ENCODE measurements around the gene PARD6A. TPM values are rescaled to one million over a fixed set of nuclear protein-coding genes. Genes with fewer than 3 reads are reported as not detected.

PARD6A gene, protein sequence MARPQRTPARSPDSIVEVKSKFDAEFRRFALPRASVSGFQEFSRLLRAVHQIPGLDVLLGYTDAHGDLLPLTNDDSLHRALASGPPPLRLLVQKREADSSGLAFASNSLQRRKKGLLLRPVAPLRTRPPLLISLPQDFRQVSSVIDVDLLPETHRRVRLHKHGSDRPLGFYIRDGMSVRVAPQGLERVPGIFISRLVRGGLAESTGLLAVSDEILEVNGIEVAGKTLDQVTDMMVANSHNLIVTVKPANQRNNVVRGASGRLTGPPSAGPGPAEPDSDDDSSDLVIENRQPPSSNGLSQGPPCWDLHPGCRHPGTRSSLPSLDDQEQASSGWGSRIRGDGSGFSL
- 1.5 to 2.7 TPM (median 2.2 TPM) in 5 replicates for total RNA-seq (2022; extraction: Qiagen RNA extraction)

DNA sequence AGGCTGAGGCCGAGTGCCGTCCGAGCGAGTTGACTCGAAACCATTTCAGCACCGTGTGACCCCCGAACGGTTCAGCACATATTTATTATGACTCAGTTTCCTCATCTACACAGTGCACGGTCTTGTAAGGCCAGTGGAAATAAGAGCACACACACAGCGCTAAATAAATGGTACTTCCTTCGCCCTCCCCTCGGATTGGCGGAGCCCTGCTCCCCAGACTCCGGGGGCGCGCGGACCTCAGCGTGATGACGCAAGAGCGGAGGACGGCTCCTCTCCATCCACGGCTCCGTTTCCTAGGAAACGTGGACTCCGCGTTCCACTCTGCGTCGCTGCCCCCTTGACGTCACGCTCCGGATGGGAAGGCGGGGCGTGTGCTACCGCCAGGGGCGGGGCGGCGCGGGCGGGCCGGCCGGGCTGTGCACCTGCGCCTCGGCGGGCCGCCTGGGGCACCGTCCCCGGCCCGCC is at the start of gene PARD6A:
Gene PARD6A, plus strand, starts transcription at position 397 of the 465 bp plus-strand sequence. CDS start 79 bp downstream, outside the sequence.

DNA sequence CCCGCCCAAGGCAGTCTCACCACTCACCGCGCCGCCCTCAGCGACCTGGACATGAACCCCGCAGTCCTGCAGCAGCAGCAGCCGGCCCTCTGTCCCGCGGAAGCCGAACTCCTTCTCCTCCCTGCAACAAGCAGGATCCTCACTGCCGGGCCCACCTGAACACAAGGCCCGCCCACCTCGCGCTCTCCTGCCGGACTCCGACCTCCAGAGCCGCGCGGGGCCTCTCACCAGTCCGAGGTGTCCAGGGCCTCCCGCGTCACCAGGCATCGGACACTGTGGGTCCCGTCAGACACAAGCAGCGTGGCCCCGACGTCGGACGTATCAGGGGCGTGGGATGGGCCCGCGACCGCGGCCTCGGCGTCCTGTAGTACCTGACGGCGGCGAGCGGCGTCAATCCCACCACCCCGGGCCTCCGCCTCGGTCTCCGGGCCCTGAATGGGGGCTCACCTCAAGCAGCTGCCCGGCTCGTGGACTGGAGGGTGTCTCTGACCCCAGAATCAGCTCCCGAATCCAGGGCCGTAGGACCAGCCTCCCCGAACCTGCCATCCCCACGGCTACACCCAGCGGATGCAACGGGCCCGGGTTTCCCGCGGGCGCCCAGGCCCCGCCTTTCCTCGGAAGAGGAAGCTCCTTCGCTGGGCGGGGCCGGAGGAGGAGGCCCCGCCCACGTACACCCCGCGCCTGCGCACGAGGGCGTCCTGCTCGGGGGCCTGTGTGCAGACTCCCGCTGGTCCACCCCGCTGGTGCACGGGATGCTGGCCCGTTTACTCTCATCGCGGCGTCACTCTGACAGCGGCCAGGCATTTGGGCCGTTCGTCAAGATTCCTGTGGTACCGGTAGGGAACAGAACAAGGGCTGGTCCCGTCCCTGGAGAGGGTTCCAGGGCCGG is 841 bp upstream of the PARD6A start, which contains the start of gene ACD:
Gene ACD, minus strand, starts transcription at position 586 of the 889 bp plus-strand sequence. Its CDS starts 40 bp downstream, at position 546.

DNA sequence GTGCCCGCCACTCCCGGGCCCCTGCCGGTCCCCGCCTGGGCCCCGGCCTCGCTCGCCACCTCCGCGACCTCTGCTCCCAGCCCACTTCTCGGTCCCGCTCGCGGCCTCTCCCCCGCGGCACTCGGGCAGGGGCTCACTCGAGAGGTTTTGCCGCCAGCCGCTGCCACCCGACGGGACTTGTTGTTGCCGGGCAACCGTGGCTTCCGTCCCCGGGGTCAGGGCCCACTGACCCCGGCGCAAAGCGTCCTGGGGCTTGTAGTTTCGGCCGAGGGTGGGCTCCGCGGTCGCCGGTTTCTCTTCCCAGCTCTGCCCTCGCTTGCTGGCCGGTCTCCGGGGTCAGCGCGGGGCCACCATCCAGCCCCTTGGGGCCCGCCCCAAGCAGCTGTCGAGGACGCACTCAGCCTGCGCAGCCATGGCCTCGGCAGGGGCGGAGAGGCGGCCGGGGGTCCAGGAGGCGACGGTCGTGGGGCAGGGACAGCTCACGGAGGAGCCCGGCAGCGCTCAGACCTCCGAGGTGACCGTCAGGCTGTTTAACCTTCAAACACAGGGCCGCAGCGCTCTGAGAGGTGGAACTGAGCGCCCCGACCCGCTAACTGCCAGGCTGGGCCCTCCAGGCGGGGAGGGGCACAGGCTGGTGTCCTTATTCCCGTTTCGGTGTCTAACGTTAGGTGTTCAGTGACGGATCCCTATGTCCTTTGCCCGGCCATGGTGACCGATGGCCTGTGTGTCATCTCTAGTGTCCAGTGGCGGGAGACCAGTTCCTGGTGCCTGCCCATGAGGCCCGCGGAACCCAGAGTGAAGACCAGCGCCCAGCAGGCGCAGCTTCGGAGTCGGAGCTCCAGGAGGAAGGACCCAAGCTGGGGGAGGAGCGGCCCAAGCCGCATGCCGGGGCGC is 6.0 kb downstream of the PARD6A start, which contains the start of the genes C16orf86 and ENKD1:
Gene C16orf86, plus strand, starts transcription at position 256 of the 894 bp plus-strand sequence. Its CDS starts 157 bp downstream, at position 413.
Gene ENKD1, minus strand, starts transcription at position 192 of the 894 bp plus-strand sequence. CDS start 308 bp downstream, outside the sequence.

Other genes starting within 250 kb of the PARD6A start
- gene ZDHHC1, start 244.5 kb upstream of the PARD6A start, total RNA-seq (2022; extraction: Qiagen RNA extraction), result 4.2 to 7.1 TPM (median 6.6 TPM) in 5 replicates
- 2.1 to 2.7 TPM (median 2.1 TPM) in 5 replicates for gene HSD11B2, start 229.8 kb upstream of the PARD6A start, total RNA-seq (2022; extraction: Qiagen RNA extraction)
- gene ATP6V0D1, start 179.8 kb upstream of the PARD6A start, total RNA-seq (2022; extraction: Qiagen RNA extraction), result 106 to 121 TPM (median 117 TPM) in 5 replicates
- gene AGRP, start 177.4 kb upstream of the PARD6A start, total RNA-seq (2022; extraction: Qiagen RNA extraction), result 0.17 TPM in 1 of 5 replicates, not detected in the others
- 38.1 to 46.7 TPM (median 43.1 TPM) in 5 replicates for gene RIPOR1, start 132.1 kb upstream of the PARD6A start, total RNA-seq (2022; extraction: Qiagen RNA extraction)
- 32.3 to 36.0 TPM (median 33.3 TPM) in 5 replicates for gene CTCF, start 98.4 kb upstream of the PARD6A start, total RNA-seq (2022; extraction: Qiagen RNA extraction)
- gene CARMIL2, start 15.8 kb upstream of the PARD6A start, total RNA-seq (2022; extraction: Qiagen RNA extraction), result 1.2 to 3.1 TPM (median 2.6 TPM) in 5 replicates
- 31.5 to 38.9 TPM (median 36.7 TPM) in 5 replicates for gene ACD, start 700 bp upstream of the PARD6A start, total RNA-seq (2022; extraction: Qiagen RNA extraction)
- gene ENKD1, start 5.8 kb downstream of the PARD6A start, total RNA-seq (2022; extraction: Qiagen RNA extraction), result 5.7 to 12.3 TPM (median 10.1 TPM) in 5 replicates
- 0.08 to 0.15 TPM (median 0.12 TPM) in 4 of 5 replicates, not detected in the other for gene C16orf86, start 5.9 kb downstream of the PARD6A start, total RNA-seq (2022; extraction: Qiagen RNA extraction)
- gene GFOD2, start 58.4 kb downstream of the PARD6A start, total RNA-seq (2022; extraction: Qiagen RNA extraction), result 15.6 to 18.9 TPM (median 16.6 TPM) in 5 replicates
- gene RANBP10, start 145.6 kb downstream of the PARD6A start, total RNA-seq (2022; extraction: Qiagen RNA extraction), result 8.0 to 9.5 TPM (median 8.4 TPM) in 5 replicates
- gene TSNAXIP1, start 145.9 kb downstream of the PARD6A start, total RNA-seq (2022; extraction: Qiagen RNA extraction), result 0.21 to 0.63 TPM (median 0.44 TPM) in 5 replicates
- 26.5 to 41.7 TPM (median 40.0 TPM) in 5 replicates for gene THAP11, start 181.4 kb downstream of the PARD6A start, total RNA-seq (2022; extraction: Qiagen RNA extraction)
- 232 to 250 TPM (median 235 TPM) in 5 replicates for gene NUTF2, start 186.0 kb downstream of the PARD6A start, total RNA-seq (2022; extraction: Qiagen RNA extraction)
- 21.8 to 28.3 TPM (median 26.3 TPM) in 5 replicates for gene CENPT, start 186.7 kb downstream of the PARD6A start, total RNA-seq (2022; extraction: Qiagen RNA extraction)
- 47.8 to 62.7 TPM (median 58.0 TPM) in 5 replicates for gene EDC4, start 212.1 kb downstream of the PARD6A start, total RNA-seq (2022; extraction: Qiagen RNA extraction)
- gene NRN1L, start 223.9 kb downstream of the PARD6A start, total RNA-seq (2022; extraction: Qiagen RNA extraction), result 0.15 to 0.24 TPM (median 0.20 TPM) in 4 of 5 replicates, not detected in the other
- 13.8 to 18.3 TPM (median 16.6 TPM) in 5 replicates for gene PSKH1, start 232.3 kb downstream of the PARD6A start, total RNA-seq (2022; extraction: Qiagen RNA extraction)